Stomach (tissue), 4 donors: ENCODE results near the gene FAIM2.

Experiments used
- EP300 ChIP-seq: sonication (generic); formaldehyde crosslinking; IDR thresholded peaks from one replicate; pipeline ENCODE4 v1.6.1; 2017; ENCODE audit warnings: antibody characterized with exemption
- TF ChIP-seq, protein P1 (sequence below), 7 experiments: fragments of 450-650 bp in 4 of 7; fragments of 200-600 bp in 3 of 7; sonication (generic) in 3 of 7; IDR thresholded peaks; one replicate each; pipeline ENCODE4 v1.5.1; 2016 to 2019; ENCODE audit warnings: antibody characterized with exemption in 7 of 7, control low read depth in 2 of 7, mild to moderate bottlenecking in 1 of 7

DNA sequence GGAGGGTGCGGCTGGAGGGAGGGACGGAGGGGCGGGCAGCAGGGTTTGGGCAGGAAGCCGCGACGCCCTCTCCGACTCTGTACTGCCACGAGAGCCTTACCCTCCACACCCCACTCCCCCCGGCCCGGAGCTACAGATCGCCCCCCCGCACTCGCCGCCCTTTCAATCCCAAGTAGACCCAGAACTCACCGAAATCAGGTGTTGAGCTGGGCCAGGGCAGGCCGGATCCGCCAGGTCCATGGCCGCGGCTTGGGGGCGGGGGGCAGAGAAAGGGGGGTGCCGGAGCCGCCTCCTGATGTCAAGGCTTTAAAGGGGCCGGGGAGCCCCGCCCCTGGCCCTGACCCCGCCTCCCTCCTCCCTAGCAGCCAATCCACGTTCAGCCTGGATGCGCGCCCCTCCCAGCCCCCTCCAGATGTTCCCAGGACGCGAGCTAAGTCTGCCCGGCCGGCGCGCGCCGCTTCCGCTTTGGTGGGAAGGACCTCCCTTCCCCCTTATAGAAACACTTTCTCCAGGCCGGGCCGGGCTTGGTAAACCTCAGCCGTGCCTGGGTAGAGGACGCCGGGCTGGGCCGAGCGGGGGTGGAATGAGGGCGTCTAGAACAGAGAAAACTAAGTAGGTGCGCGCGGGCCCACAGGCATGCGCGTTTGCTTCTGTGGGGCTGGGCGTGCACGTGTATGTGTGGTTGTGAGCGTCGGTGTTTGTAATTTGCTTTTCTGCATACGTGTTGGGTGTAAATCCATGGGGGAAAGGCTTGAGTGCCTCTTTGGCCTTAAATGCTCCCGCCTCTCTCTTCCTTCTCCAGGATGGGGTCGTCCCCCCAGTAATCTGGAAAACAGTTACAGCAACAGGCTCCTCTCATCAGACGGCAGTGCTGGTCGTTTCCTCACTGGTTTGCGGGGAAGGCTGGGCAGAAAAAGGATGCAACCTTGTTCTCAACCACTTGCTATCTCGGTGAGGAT, 75.3 kb downstream of the FAIM2 start, which contains the start of gene NCKAP5L:
- TF ChIP-seq, protein P1, sequence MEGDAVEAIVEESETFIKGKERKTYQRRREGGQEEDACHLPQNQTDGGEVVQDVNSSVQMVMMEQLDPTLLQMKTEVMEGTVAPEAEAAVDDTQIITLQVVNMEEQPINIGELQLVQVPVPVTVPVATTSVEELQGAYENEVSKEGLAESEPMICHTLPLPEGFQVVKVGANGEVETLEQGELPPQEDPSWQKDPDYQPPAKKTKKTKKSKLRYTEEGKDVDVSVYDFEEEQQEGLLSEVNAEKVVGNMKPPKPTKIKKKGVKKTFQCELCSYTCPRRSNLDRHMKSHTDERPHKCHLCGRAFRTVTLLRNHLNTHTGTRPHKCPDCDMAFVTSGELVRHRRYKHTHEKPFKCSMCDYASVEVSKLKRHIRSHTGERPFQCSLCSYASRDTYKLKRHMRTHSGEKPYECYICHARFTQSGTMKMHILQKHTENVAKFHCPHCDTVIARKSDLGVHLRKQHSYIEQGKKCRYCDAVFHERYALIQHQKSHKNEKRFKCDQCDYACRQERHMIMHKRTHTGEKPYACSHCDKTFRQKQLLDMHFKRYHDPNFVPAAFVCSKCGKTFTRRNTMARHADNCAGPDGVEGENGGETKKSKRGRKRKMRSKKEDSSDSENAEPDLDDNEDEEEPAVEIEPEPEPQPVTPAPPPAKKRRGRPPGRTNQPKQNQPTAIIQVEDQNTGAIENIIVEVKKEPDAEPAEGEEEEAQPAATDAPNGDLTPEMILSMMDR (IDR thresholded peaks at IDR 0.05), result no peak
- no peak for TF ChIP-seq EP300
